SK-N-MC (cell line): ENCODE results near the gene SETD2.

Experiments
- EZH2 ChIP-seq: fragments of 200-600 bp; sonication (generic); IDR thresholded peaks from one replicate; pipeline ENCODE4 v1.6.1; 2017; ENCODE audit warnings: antibody characterized with exemption
- POLR2AphosphoS5 ChIP-seq: IDR thresholded peaks from 2 replicates; pipeline ENCODE4 v1.6.1; 2012; ENCODE audit warnings: mild to moderate bottlenecking, low read depth, low read length, borderline replicate concordance

DNA sequence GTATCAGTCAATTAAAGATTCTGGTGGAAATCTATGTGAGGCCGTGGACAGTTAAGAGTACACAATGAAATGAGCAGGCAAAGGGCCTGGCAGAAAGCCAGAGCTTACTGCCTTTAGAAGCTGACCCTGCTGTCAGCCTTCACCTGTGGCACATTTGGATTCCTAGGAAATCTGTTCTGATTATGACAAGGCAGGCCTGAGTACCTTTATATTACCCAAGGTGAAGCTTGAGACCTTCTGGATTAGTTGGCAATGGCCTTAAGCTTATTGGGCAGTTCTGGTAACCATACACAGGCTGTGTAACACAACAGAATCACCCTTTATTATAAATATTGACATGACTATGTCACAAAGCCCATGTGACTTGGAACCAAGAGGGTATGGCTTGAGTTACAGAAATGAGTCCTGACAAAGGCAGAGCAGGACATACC is 141.3 kb downstream of the SETD2 start:
- TF ChIP-seq POLR2AphosphoS5 (no peak), EZH2 (no peak)
